HEK293T (cell line): ENCODE data around the gene BCL2L2.

Experiments used
- CTCF ChIA-PET: fragments of 350-600 bp; formaldehyde crosslinking; extraction: SDS; loops from one replicate; lab custom pipeline; 2021; ENCODE audit warnings: antibody characterized with exemption, inconsistent platforms; lab: Yijun Ruan, JAX
- POLR2A ChIA-PET: fragments of 350-600 bp; formaldehyde crosslinking; extraction: SDS; loops from one replicate; lab custom pipeline; 2020; ENCODE audit warnings: antibody characterized with exemption, inconsistent platforms; lab: Yijun Ruan, JAX
- DNase-seq: peaks from one replicate; pipeline ENCODE4 v3.0.0; 2012; ENCODE audit warnings: mixed read lengths; ENCODE audit errors: extremely low spot score
- ARNT ChIP-seq: fragments of 450-650 bp; IDR thresholded peaks from 2 replicates; pipeline ENCODE4 v1.6.1; 2017; ENCODE audit warnings: mild to moderate bottlenecking
- BHLHE40 ChIP-seq: fragments of 450-650 bp; IDR thresholded peaks from 2 replicates; pipeline ENCODE4 v1.6.1; 2016; ENCODE audit warnings: mild to moderate bottlenecking, moderate library complexity, borderline replicate concordance
- CTBP1 ChIP-seq: fragments of 450-650 bp; IDR thresholded peaks from 2 replicates; pipeline ENCODE4 v1.6.1; 2016; ENCODE audit warnings: borderline replicate concordance
- ELF4 ChIP-seq: fragments of 450-650 bp; IDR thresholded peaks from 2 replicates; pipeline ENCODE4 v1.6.1; 2017; ENCODE audit warnings: antibody characterized with exemption
- FOXA1 ChIP-seq: fragments of 450-650 bp; IDR thresholded peaks from 2 replicates; pipeline ENCODE4 v1.6.1; 2016; ENCODE audit warnings: mild to moderate bottlenecking
- FOXK2 ChIP-seq: fragments of 450-650 bp; IDR thresholded peaks from 2 replicates; pipeline ENCODE4 v1.6.1; 2016; ENCODE audit warnings: mild to moderate bottlenecking
- FOXM1 ChIP-seq: fragments of 450-650 bp; IDR thresholded peaks from 2 replicates; pipeline ENCODE4 v1.6.1; 2017; ENCODE audit warnings: mild to moderate bottlenecking, borderline replicate concordance
- HDGF ChIP-seq: fragments of 450-650 bp; IDR thresholded peaks from 2 replicates; pipeline ENCODE4 v1.6.1; 2017; ENCODE audit warnings: antibody characterized with exemption, borderline replicate concordance
- L3MBTL2 ChIP-seq: fragments of 450-650 bp; conservative IDR thresholded peaks from 2 replicates; pipeline ENCODE4 v1.6.1; 2016; ENCODE audit warnings: mild to moderate bottlenecking
- LEF1 ChIP-seq: fragments of 450-650 bp; IDR thresholded peaks from 2 replicates; pipeline ENCODE4 v1.6.1; 2017; ENCODE audit warnings: mild to moderate bottlenecking, borderline replicate concordance
- NFRKB ChIP-seq: fragments of 450-650 bp; IDR thresholded peaks from 2 replicates; pipeline ENCODE4 v1.6.1; 2016; ENCODE audit warnings: mild to moderate bottlenecking, moderate library complexity
- PKNOX1 ChIP-seq: fragments of 450-650 bp; IDR thresholded peaks from 2 replicates; pipeline ENCODE4 v1.6.1; 2016
- SP1 ChIP-seq: fragments of 450-650 bp; IDR thresholded peaks from 2 replicates; pipeline ENCODE4 v1.6.1; 2017
- SUZ12 ChIP-seq: fragments of 450-650 bp; IDR thresholded peaks from 2 replicates; pipeline ENCODE4 v1.6.1; 2016; ENCODE audit warnings: mild to moderate bottlenecking
- TARDBP ChIP-seq: fragments of 450-650 bp; IDR thresholded peaks from 2 replicates; pipeline ENCODE4 v1.6.1; 2016
- ZNF384 ChIP-seq: fragments of 450-650 bp; IDR thresholded peaks from 2 replicates; pipeline ENCODE4 v1.6.1; 2016

Gene BCL2L2

GRCh38 chr14:23326491-23327332 lies 20.1 kb downstream of the BCL2L2 start:
- ChIA-PET CTCF (interaction anchor here (0.7 to 2.7 kb wide), 6 partner anchors 34 to 234 kb away, joined by 3 to 24 read pairs (median 6); no protein-coding TSS in a partner anchor), POLR2A (interaction anchor here (1.0 to 2.2 kb wide), 6 partner anchors 20 to 235 kb away, joined by 4 to 13 read pairs (median 6); partner anchors contain the start of genes BCL2L2, PPP1R3E and SLC22A17)
- no peak for DNase-seq
- TF ChIP-seq CTBP1 (no peak), SUZ12 (no peak), PKNOX1 (no peak), TARDBP (no peak), NFRKB (no peak), BHLHE40 (no peak), FOXM1 (no peak), HDGF (no peak), ZNF384 (no peak), FOXK2 (no peak), ELF4 (no peak), LEF1 (no peak), L3MBTL2 (no peak), FOXA1 (no peak), SP1 (no peak)

DNA sequence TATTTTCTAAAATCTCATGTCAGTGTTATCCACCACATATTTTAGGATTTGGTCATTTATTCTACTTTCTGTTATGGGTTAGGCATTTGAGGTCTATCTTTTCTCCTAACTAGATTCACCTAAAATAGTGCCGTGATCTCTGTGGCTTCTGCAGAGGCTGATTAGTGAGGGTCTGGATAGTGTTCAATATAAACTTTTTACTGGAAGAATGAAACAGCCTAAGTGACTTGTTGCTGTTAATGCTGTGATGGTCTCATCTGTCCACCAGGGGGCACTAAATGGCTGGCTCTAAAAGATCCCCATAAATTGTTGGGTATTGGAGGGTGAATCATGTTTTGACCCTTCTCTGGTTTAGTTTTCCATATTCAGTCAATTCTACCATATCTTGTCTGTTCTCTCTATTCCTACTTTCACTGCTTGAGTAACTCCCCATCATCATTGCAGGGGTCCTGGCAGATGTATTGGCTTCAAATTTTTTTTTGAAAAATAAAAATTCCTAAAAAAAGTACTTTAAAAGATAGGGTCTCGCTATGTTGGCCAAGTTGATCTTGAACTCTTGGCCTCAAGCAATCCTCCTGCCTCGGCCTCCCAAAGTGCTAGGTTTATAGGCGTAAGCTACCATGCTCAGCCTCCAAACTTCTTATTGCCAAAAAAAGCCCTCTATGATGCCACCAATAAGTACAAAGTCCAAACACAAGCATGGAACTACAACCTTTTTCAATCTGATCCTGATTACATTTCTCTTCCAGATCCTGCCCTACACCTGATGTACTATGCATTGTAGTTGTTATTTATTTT lies 21.5 kb downstream of the BCL2L2 start:
- 0 out of 2 replicates have a peak, but pooled peaks have one; percentile 20 for TF ChIP-seq FOXK2
- no peak for TF ChIP-seq TARDBP
- DNase-seq = peak; percentile 69
- POLR2A ChIA-PET = interaction anchor here (1.7 kb wide), 1 partner anchor 233 kb away, joined by 5 read pairs; no protein-coding TSS in a partner anchor
- CTCF ChIA-PET = interaction anchor here (1.1 to 2.7 kb wide), 2 partner anchors 52 kb away, joined by 3 to 24 read pairs; no protein-coding TSS in a partner anchor

DNA sequence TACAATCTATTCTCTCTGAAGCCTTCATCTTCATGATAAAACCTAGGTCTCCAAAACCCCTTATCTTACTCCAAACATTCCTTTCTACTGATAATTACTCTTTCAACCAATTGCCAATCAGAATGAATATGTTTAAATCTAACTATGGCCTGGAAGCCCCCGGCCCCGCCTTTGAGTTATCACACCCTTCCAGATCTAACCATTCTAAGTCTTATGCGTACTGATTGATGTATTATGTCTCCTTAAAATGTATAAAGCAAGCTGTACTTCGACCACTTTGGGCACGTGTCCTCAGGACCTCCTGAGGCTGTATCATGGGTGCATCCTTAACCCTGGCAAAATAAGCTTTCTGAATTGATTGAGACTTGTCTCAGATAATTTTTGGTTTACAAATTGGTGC lies 29.0 kb downstream of the BCL2L2 start:
- ChIA-PET CTCF (no interaction called here), POLR2A (no interaction called here)
- TF ChIP-seq BHLHE40 (no peak), ZNF384 (no peak)
- DNase-seq = no peak

DNA sequence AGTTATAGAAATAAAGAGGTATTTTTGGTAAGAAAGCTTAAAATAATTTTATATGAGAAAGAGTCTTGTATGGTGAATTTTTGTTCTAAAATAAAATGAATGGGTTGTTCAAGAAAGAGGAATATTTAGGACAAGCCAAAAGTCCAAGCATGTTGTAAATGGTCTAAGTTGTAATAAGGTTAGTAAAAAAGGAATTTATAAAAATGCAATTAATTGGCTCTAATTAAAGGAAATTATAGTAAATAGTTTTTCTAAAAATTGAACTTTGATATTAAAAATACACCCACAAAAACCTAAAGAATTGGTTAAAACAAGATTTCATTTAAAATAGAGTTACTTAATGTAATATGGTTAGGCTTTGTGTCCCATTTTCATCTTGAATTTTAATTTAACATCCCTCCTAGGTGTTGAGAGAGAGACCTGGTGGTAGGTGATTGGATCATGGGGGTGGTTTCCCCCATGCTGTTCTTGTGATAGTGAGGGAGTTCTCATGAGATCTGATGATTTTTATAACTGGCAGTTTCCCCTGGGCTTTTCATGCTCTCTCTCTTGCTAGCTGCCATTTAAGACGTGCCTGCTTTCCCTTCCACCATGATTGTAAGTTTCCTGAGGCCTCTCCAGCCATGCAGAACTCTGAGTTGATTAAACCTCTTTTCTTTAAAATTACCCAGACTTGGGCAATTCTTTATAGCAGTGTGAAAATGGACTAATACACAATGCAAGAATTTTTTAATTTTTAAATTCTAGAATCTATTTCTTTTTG lies 33.1 kb downstream of the BCL2L2 start:
- DNase-seq = no peak
- POLR2A ChIA-PET = no interaction called here
- CTCF ChIA-PET = no interaction called here
- TF ChIP-seq ELF4 (no peak), PKNOX1 (no peak), FOXA1 (no peak), BHLHE40 (no peak), TARDBP (no peak), ZNF384 (no peak), ARNT (no peak), HDGF (no peak), CTBP1 (no peak), SP1 (no peak), LEF1 (no peak), SUZ12 (no peak), NFRKB (no peak), FOXK2 (no peak), L3MBTL2 (no peak), FOXM1 (no peak)

DNA sequence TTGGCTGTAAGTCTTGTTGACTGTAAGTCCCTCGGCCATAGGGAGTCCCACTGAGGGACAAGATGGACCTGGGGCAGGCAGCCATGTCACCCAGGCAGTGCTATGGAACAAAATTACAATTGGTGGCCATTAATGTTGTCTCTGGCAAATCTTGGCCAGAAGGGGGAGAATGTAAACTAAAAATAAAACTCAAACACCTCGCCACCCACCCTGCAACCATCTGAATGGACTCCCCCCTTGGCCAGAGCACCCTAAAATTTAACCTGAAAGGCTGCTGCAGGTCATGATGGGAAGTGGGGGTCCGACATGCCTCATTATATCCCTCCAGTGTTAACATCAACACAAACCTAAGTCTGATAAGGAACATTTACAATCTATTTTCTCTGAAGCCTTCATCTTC lies 37.8 kb downstream of the BCL2L2 start:
- TF ChIP-seq ARNT = no peak
- TF ChIP-seq LEF1 = no peak
- no peak for TF ChIP-seq NFRKB
- TF ChIP-seq SP1 = no peak
- no peak for TF ChIP-seq FOXK2
- TF ChIP-seq BHLHE40 = no peak
- TF ChIP-seq HDGF = no peak
- no peak for TF ChIP-seq SUZ12
- ChIA-PET POLR2A (interaction anchor here (1.0 kb wide), 1 partner anchor 17 kb away, joined by 3 read pairs; no protein-coding TSS in a partner anchor), CTCF (interaction anchor here (1.6 kb wide), 1 partner anchor 16 kb away, joined by 3 read pairs; no protein-coding TSS in a partner anchor)
- DNase-seq = no peak
